DOHH2 (cell line): ENCODE results near the gene ATG9B.

Source experiments
- CTCF ChIP-seq: fragments of 200-600 bp; sonication (generic); IDR thresholded peaks from one replicate; pipeline ENCODE4 v1.5.1; 2014; ENCODE audit warnings: antibody characterized with exemption, mild to moderate bottlenecking, low read depth, low read length; ENCODE audit not compliant: poor library complexity, severe bottlenecking
- EZH2phosphoT487 ChIP-seq: fragments of 200-600 bp; sonication (generic); IDR thresholded peaks from 2 replicates; pipeline ENCODE4 v1.6.1; 2017; ENCODE audit warnings: borderline replicate concordance, mild to moderate bottlenecking, antibody characterized with exemption, low read length, moderate library complexity, mixed read lengths

GRCh38 chr7:151065516-151065915 is 41.2 kb upstream of the ATG9B start:
- TF ChIP-seq CTCF (no peak), EZH2phosphoT487 (no peak)
